ENCODE measurements around the gene PCDHGA4.

- no peak for TF ChIP-seq CTCF (IDR thresholded peaks at IDR 0.05)
- no peak for TF ChIP-seq EZH2 (IDR thresholded peaks at IDR 0.05; ENCODE audit: borderline replicate concordance, insufficient read depth, low read depth, low read length, poor library complexity, severe bottlenecking)
Observed at GRCh38 chr5:141345327-141345726, 9.5 kb upstream of the PCDHGA4 start.
